Glomerular visceral epithelial cell (primary cell): ENCODE data around the gene CRTC3.
"Not testable (repeated sequence)": the region's sequence is repeated elsewhere in the genome, so short reads cannot be mapped to it uniquely, and the experiment has no call there.

Experiments used
- DNase-seq: peaks from one replicate; pipeline ENCODE4 v3.0.0-alpha.2; 2016; ENCODE audit errors: extremely low spot score

CRTC3 gene

DNA sequence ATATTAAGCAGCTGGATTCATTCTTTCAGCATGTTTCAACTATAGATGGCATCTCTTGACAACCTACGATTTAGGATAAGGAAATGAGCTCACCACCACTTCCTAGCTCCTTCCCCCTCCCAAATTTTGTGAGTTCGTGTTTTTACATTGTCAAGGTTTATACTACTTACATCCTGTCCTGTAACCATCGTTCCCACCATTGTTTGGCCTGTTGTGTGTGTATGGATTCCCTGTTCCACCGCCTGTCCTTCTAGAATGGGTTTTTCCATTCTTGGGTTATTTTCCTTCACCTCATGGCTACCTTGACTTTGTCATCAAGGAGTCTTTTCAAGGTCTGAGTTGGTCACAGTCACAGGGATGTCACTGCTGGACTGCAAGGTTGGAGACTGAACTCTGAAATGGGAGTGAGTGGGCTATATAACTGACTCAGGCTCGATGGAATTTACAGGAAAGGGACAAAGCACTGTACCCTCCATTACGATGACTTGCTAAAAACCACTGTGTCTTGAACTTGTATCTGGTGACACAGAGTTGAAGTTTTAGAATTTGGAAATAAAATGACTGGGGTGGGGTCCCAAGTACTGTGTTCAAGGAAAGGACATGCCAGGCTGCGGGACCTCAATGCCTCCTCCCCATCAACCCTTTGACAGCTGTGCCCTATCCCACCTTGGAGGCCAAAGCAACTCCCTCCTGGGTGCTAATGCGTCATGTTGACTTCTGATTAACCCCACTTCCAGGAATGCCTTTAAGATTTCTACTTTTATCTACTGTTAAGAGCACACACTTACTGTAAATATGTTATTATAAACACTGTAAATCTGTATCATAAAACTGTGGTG, 120.6 kb downstream of the CRTC3 start:
- DNase-seq, result no peak

DNA sequence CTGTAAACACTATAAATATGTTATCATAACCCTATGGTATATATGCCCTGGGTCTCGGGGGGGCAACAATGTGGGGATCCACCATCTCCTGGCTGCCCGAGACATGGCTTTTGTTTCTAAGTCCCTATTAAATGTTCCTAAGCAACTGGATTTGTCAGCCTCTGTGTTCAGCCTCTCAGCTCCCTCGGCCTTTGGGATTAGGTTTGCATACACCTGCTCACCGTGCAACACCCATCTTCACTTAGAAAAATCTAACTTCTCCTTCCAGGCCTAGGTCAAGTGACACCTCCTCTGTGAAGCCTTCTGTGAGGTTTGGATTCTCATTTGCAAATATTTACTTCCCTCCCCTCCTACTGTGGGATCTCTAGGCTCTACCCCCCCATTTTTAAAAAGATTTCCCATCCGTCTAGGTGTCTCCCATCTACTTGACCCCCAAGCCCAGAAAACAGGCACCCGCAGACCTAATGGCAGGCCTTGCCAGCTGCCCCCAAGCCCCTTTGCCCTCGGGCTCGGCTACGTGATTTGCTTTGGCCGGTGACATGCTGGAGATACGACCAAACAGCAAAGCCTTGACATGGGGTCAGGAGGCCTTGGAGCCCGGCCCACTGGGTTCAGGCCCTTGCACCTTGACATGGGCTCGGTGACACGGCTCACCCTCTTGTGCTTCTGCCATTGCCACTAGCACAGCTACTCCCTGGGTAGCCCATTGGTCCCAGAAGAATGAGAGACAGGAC, 121.4 kb downstream of the CRTC3 start:
- no peak for DNase-seq

GRCh38 chr15:90654233-90655136, 124.8 kb downstream of the CRTC3 start:
- DNase-seq, result no peak

GRCh38 chr15:90657520-90658172, 127.9 kb downstream of the CRTC3 start:
- not testable (repeated sequence) for DNase-seq

- no peak for DNase-seq
These were observed 129.8 kb downstream of the CRTC3 start for GRCh38 chr15:90659481-90659880.

DNA sequence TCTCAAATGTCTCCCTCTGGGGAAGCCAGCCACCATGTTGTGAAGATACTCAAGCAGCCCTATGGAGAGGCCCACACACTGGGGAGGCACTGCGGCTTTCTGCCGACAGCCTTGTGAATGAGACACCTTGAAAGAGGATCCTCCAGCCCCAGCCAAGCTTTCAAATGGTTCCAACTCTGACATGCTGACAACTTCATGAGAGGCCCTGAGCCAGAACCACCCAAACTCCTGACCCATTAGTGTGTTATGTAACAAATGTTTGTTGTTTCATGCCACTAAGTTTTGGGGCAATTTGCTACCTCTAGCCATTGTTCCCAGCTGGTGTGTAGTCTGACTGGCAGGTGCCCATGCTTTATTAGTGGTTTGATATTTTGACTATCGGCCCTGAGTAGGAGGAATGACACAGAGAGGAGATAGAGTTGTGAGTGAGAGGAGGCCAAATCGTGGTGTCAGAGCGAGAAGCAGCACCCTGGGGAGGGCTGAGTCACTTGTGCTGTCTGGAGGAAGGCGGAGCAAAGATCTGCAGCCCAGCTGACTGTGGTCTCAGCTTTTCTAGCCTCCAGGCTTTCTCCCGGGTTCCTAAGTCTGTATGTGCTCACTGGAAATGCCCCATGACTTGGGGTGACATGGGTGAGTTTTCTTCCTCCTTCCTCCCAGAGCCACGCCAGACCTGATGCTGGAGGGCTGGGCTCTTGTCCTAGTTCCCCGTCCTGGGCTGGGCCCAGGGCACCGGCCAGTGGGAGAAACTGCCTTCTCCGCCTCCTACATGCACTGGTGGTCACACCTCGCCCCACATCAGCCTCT, 130.7 kb downstream of the CRTC3 start:
- peak; percentile 80 for DNase-seq

DNA sequence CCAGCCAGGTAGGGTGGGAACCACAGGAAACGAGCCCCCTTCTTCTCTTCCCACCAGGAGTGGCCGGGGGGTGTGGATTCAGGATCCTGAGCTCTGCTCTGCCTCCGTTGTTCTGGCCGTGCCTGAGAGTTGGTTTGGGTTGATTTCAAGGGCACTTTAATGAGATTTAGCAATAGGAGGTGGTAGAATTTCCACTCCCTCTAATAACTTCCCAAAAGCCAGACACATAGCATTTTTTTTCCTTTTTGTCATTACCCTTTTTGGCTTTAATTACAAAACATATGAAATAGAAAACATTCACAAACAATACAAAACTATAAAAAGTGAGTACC, 131.2 kb downstream of the CRTC3 start:
- DNase-seq, result not testable (repeated sequence)

GRCh38 chr15:90664081-90664461, 134.3 kb downstream of the CRTC3 start:
- not testable (repeated sequence) for DNase-seq

DNA sequence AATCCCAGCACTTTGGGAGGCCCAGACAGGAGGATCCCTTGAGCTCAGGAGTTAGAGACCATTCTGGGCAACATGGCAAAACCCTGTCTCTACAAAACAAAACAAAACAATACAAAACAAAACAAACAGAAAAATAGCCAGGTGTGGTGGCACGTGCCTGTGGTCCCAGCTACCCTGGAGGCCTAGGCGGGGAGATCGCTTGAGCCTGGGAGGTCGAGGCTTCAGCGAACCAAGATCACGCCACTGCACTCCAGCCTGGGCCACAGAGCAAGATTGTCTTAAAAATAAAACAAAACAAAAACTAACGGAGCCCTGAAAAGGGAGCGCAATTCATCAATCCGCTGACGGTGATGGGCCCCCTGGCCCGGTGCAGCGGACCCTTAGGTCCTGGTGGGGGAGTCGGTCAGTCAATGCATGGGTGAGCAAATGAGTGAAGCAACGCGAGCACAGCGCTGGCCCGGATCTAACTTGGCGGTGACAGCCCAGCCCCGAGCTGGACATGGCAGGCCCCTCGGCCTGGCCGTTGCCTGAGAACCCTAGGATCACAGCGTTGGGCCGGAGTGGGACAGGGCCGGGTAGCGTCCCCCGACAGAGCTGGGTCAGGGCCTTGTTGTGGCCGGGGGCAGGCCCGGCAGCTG, 135.0 kb downstream of the CRTC3 start:
- peak; percentile 36 for DNase-seq

- DNase-seq, result peak; percentile 74
These were observed 135.8 kb downstream of the CRTC3 start for GRCh38 chr15:90665288-90666134.

- no peak for DNase-seq
These were observed 136.6 kb downstream of the CRTC3 start for GRCh38 chr15:90666135-90666909.

- no peak for DNase-seq
These were observed 137.5 kb downstream of the CRTC3 start for GRCh38 chr15:90667073-90667754.

DNA sequence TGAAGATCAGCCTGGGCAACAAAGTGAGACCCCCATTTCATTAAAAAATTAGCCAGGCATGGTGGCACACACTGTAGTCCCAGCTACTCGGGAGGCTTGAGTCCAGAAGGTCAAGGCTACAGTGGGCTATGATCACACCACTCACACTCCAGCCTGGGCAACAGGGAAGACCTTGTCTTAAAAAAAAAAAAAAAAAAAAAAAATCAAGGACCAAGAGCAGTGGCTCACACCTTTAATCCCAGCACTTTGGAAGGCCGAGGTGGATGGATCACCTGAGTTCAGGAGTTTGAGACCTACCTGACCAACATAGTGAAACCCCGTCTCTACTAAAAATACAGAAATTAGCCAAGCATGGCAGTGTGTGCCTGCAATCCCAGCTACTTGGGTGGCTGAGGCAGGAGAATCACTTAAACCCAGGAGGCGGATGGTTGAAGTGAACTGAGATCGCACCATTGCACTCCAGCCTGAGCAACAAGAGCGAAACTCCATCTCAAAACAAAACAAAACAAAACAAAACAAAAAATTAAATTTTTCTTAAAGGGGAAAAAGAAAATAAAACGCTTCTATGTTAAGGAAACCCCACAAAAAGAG, 138.1 kb downstream of the CRTC3 start:
- DNase-seq, result not testable (repeated sequence)

- DNase-seq, result not testable (repeated sequence)
These were observed 140.9 kb downstream of the CRTC3 start for GRCh38 chr15:90670631-90671030.

- DNase-seq, result no peak
These were observed 141.5 kb downstream of the CRTC3 start for GRCh38 chr15:90671216-90671615.

GRCh38 chr15:90673357-90673756, 143.6 kb downstream of the CRTC3 start:
- not testable (repeated sequence) for DNase-seq

DNA sequence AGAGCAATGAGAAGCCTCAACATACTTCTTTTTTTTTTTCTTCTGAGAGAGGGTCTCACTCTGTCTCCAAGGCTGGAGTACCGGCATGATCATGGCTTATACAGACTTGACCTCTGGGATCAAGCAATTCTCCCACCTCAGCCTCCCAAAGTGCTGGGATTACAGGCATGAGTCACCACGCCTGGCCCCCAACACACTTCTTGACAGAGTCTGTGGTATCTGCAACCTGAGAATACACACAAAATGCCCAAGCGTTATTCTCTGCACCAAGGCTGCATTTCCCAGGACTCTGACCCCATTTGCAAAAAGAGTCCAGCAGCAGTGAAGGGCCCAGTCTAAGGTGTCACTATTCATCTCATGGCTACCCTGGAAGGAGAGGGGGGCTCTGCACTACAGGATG, 144.8 kb downstream of the CRTC3 start:
- no peak for DNase-seq

DNA sequence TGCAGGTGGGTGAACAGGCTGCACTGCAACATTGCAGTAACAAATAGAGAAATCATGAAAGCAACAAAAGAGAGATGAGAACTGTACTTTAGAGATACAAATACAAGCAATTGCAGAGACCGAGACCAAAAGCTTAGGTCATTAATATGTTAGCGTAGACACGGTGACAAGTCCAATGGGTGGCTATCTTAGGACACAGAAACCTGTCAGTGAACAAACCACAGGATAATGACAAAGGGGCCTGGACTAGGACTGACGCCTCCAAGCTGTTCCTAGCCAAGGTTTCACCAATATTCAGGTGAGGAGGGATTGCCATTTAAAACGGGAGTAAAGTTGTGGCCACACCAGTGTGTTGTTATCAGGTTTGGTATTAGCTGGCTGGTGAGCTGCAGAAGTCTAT, 145.7 kb downstream of the CRTC3 start:
- no peak for DNase-seq
